Suppressor macrophage treated with lipopolysaccharide for 1 hour (primary cell): ENCODE measurements around the gene CTAGE8.
"Not testable (repeated sequence)": the region's sequence is repeated elsewhere in the genome, so short reads cannot be mapped to it uniquely, and the experiment has no call there.

Experiments
- DNase-seq, 3 donors: peaks; one replicate each; pipeline ENCODE4 v3.0.0-alpha.2; 2020 to 2022

The CTAGE8 gene

GRCh38 chr7:144269188-144269587, at the start of gene CTAGE8:
TSS of gene CTAGE8 (minus strand) at chr7:144269288. CDS start at chr7:144269250, 38 bp downstream.
- DNase-seq: not testable (repeated sequence)

- DNase-seq: not testable (repeated sequence)
Measured at GRCh38 chr7:144317537-144317936, 48.4 kb upstream of the CTAGE8 start.

- not testable (repeated sequence) for DNase-seq
Measured at GRCh38 chr7:144311872-144312469, 42.9 kb upstream of the CTAGE8 start, which contains the start of gene OR2A1. TSS of gene OR2A1 (plus strand) at chr7:144312419. CDS start at chr7:144318125, 5,706 bp downstream.

- not testable (repeated sequence) for DNase-seq
Measured at GRCh38 chr7:144311218-144311617, 42.1 kb upstream of the CTAGE8 start.

GRCh38 chr7:144309702-144310101, 40.6 kb upstream of the CTAGE8 start:
- DNase-seq: not testable (repeated sequence)

- DNase-seq: not testable (repeated sequence)
Measured at GRCh38 chr7:144305156-144305555, 36.1 kb upstream of the CTAGE8 start.

GRCh38 chr7:144303607-144304006, 34.5 kb upstream of the CTAGE8 start:
- DNase-seq: not testable (repeated sequence)

- DNase-seq: not testable (repeated sequence)
Measured at GRCh38 chr7:144302578-144303303, 33.7 kb upstream of the CTAGE8 start.

GRCh38 chr7:144293794-144294499, 24.9 kb upstream of the CTAGE8 start:
- not testable (repeated sequence) for DNase-seq

- not testable (repeated sequence) for DNase-seq
Measured at GRCh38 chr7:144292384-144293161, 23.5 kb upstream of the CTAGE8 start.

- DNase-seq: peak; percentile 0 to 18 (median 0)
Measured at GRCh38 chr7:144291607-144292006, 22.5 kb upstream of the CTAGE8 start.

- not testable (repeated sequence) for DNase-seq
Measured at GRCh38 chr7:144287171-144287784, 18.2 kb upstream of the CTAGE8 start.

- not testable (repeated sequence) for DNase-seq
Measured at GRCh38 chr7:144283716-144284115, 14.6 kb upstream of the CTAGE8 start.

GRCh38 chr7:144282490-144282889, 13.4 kb upstream of the CTAGE8 start:
- DNase-seq: not testable (repeated sequence)

- DNase-seq: not testable (repeated sequence)
Measured at GRCh38 chr7:144281981-144282380, 12.9 kb upstream of the CTAGE8 start.

- DNase-seq: not testable (repeated sequence)
Measured at GRCh38 chr7:144280010-144280409, 10.9 kb upstream of the CTAGE8 start.

GRCh38 chr7:144275281-144275680, 6.2 kb upstream of the CTAGE8 start:
- DNase-seq: not testable (repeated sequence)

GRCh38 chr7:144264692-144265091, 4.4 kb downstream of the CTAGE8 start, which contains the start of gene OR2A7:
TSS of gene OR2A7 (minus strand) at chr7:144264792. CDS start at chr7:144259628, 5,164 bp downstream.
- not testable (repeated sequence) for DNase-seq

GRCh38 chr7:144262128-144262527, 7.0 kb downstream of the CTAGE8 start:
- not testable (repeated sequence) for DNase-seq

GRCh38 chr7:144259067-144259466, 10.0 kb downstream of the CTAGE8 start:
- DNase-seq: not testable (repeated sequence)

GRCh38 chr7:144256112-144256511, 13.0 kb downstream of the CTAGE8 start:
- DNase-seq: peak in 2 of 3 donors; percentile 27 to 53

GRCh38 chr7:144255471-144255897, 13.6 kb downstream of the CTAGE8 start:
- peak in 1 of 3 donors; percentile 16 for DNase-seq
